Tibial nerve (tissue), 4 donors: Measurements from ENCODE around the gene KIDINS220. TPM values are rescaled to one million over a fixed set of nuclear protein-coding genes. Genes with fewer than 3 reads are reported as not detected.

Experiments
- DNase-seq, 2 donors: peaks; one replicate each; pipeline ENCODE4 v3.0.0-alpha.2; 2019; ENCODE audit warnings: low spot score in 2 of 2
- H3K27ac ChIP-seq, 4 donors: fragments of 200-600 bp; sonication (generic) in 3 of 4; one replicate each; pipeline ENCODE4 v1.5.1; 2017 to 2019; ENCODE audit warnings: mild to moderate bottlenecking in 1 of 4
- H3K27me3 ChIP-seq, 2 donors: fragments of 200-600 bp; sonication (generic) in 1 of 2; one replicate each; pipeline versions ENCODE4 v1.5.1 to v1.6.0; 2017 to 2019
- H3K36me3 ChIP-seq, 3 donors: fragments of 200-600 bp; sonication (generic); one replicate each; pipeline ENCODE4 v1.5.1; 2018 to 2019
- H3K4me1 ChIP-seq, 4 donors: fragments of 200-600 bp; sonication (generic) in 3 of 4; one replicate each; pipeline ENCODE4 v1.5.1; 2017 to 2019
- H3K4me3 ChIP-seq, 4 donors: fragments of 200-600 bp; sonication (generic) in 3 of 4; one replicate each; pipeline ENCODE4 v1.5.1; 2017 to 2019; ENCODE audit warnings: mild to moderate bottlenecking in 1 of 4, moderate library complexity in 1 of 4
- H3K9me3 ChIP-seq, 4 donors: fragments of 200-600 bp; sonication (generic) in 3 of 4; one replicate each; pipeline ENCODE4 v1.5.1; 2017 to 2019
- CTCF ChIP-seq, 5 experiments: fragments of 200-600 bp in 3 of 5; fragments of 450-650 bp in 2 of 5; sonication (generic) in 3 of 5; IDR thresholded peaks; one replicate each; pipeline ENCODE4 v1.5.1; 2016 to 2019; ENCODE audit warnings: antibody characterized with exemption in 5 of 5, mild to moderate bottlenecking in 3 of 5, moderate library complexity in 2 of 5
- EP300 ChIP-seq, 2 donors: sonication (generic); formaldehyde crosslinking; IDR thresholded peaks; one replicate each; pipeline ENCODE4 v1.6.1; 2017; ENCODE audit warnings: antibody characterized with exemption in 2 of 2, mild to moderate bottlenecking in 1 of 2
- POLR2A ChIP-seq, 2 donors: fragments of 450-650 bp; IDR thresholded peaks; one replicate each; pipeline ENCODE4 v1.6.1; 2017; ENCODE audit warnings: antibody characterized with exemption in 2 of 2, mild to moderate bottlenecking in 2 of 2, moderate library complexity in 2 of 2
- WGBS, 2 donors: methylation state at CpG; one replicate each; pipeline ENCODE4 v1.1.5; 2018; 5-methylcytosine and 5-hydroxymethylcytosine counted together
- total RNA-seq, 4 donors: library from RNA; depleted of rRNA; stranded (reverse); fragments of >200 nt; gene quantifications; one replicate each; pipeline ENCODE4 v1.1.0, GENCODE V29; 2016

Gene KIDINS220
- total RNA-seq, 4 donors from 2014 or later, result 80.1 to 131 (median 109) TPM

GRCh38 chr2:8800821-8801220, 36.6 kb downstream of the KIDINS220 start:
- peaks cover 0 to 85% (median 0%) of the 10 kb centered on the region in 3 donors for H3K36me3 ChIP-seq
- TF ChIP-seq POLR2A (IDR thresholded peaks at IDR 0.05), result no peak
- TF ChIP-seq EP300 (IDR thresholded peaks at IDR 0.05), result no peak
- no peak for TF ChIP-seq CTCF (IDR thresholded peaks at IDR 0.05)
- no peaks in the 10 kb centered on the region for H3K9me3 ChIP-seq
- no peak overlapping the region for H3K27ac ChIP-seq
- peaks cover 0 to 5% (median 0%) of the 10 kb centered on the region in 4 donors for H3K4me1 ChIP-seq
- no peak for DNase-seq
- WGBS, 2 donors, result 84 to 90% methylated on average over 4 of the region's 4 CpGs
- no peak overlapping the region for H3K4me3 ChIP-seq
- H3K27me3 ChIP-seq, result no peaks in the 10 kb centered on the region

GRCh38 chr2:8800218-8800617, 37.2 kb downstream of the KIDINS220 start:
- peaks cover 0 to 2% (median 0%) of the 10 kb centered on the region in 4 donors for H3K4me1 ChIP-seq
- DNase-seq, result no peak
- no peak overlapping the region for H3K4me3 ChIP-seq
- TF ChIP-seq POLR2A (IDR thresholded peaks at IDR 0.05) (no peak), EP300 (IDR thresholded peaks at IDR 0.05) (no peak), CTCF (IDR thresholded peaks at IDR 0.05) (no peak)
- H3K27ac ChIP-seq, result no peak overlapping the region
- no peaks in the 10 kb centered on the region for H3K9me3 ChIP-seq
- H3K27me3 ChIP-seq, result no peaks in the 10 kb centered on the region
- 87 to 96% methylated on average over 5 of the region's 5 CpGs for WGBS, 2 donors
- H3K36me3 ChIP-seq, result peaks cover 0 to 85% (median 0%) of the 10 kb centered on the region in 3 donors

- TF ChIP-seq EP300 (IDR thresholded peaks at IDR 0.05), result no peak
- no peak for TF ChIP-seq POLR2A (IDR thresholded peaks at IDR 0.05)
- TF ChIP-seq CTCF (IDR thresholded peaks at IDR 0.05), result no peak
- Histone ChIP-seq H3K4me1 (peaks cover 0 to 7% (median 0%) of the 10 kb centered on the region in 4 donors), H3K4me3 (no peak overlapping the region), H3K27me3 (no peaks in the 10 kb centered on the region), H3K27ac (no peak overlapping the region), H3K9me3 (no peaks in the 10 kb centered on the region), H3K36me3 (peaks cover 0 to 85% (median 0%) of the 10 kb centered on the region in 3 donors)
- no peak for DNase-seq
- WGBS, 2 donors, result 94 to 95% methylated on average over 2 of the region's 2 CpGs
These were observed 38.4 kb downstream of the KIDINS220 start for GRCh38 chr2:8799004-8799403.

GRCh38 chr2:8798393-8798792, 39.0 kb downstream of the KIDINS220 start:
- no peaks in the 10 kb centered on the region for H3K9me3 ChIP-seq
- H3K27me3 ChIP-seq, result no peaks in the 10 kb centered on the region
- H3K4me3 ChIP-seq, result no peak overlapping the region
- peaks cover 0 to 84% (median 5%) of the 10 kb centered on the region in 3 donors for H3K36me3 ChIP-seq
- WGBS, 2 donors, result 82 to 93% methylated on average over 2 of the region's 2 CpGs
- DNase-seq, result no peak
- no peak overlapping the region for H3K27ac ChIP-seq
- H3K4me1 ChIP-seq, result peaks cover 0 to 7% (median 0%) of the 10 kb centered on the region in 4 donors
- TF ChIP-seq EP300 (IDR thresholded peaks at IDR 0.05), result no peak
- TF ChIP-seq POLR2A (IDR thresholded peaks at IDR 0.05), result no peak
- TF ChIP-seq CTCF (IDR thresholded peaks at IDR 0.05), result no peak

- Histone ChIP-seq H3K27ac (no peak overlapping the region), H3K9me3 (no peaks in the 10 kb centered on the region), H3K4me1 (peaks cover 0 to 7% (median 0%) of the 10 kb centered on the region in 4 donors), H3K4me3 (no peak overlapping the region), H3K36me3 (peaks cover 0 to 86% (median 6%) of the 10 kb centered on the region in 3 donors), H3K27me3 (no peaks in the 10 kb centered on the region)
- 92 to 95% methylated on average over 2 of the region's 2 CpGs for WGBS, 2 donors
- DNase-seq, result no peak
- no peak for TF ChIP-seq POLR2A (IDR thresholded peaks at IDR 0.05)
- no peak for TF ChIP-seq EP300 (IDR thresholded peaks at IDR 0.05)
- TF ChIP-seq CTCF (IDR thresholded peaks at IDR 0.05), result no peak
These were observed 39.7 kb downstream of the KIDINS220 start for GRCh38 chr2:8797682-8798081.
